ENCODE results near the gene BAIAP2. TPM values are rescaled to one million over a fixed set of nuclear protein-coding genes. Genes with fewer than 3 reads are reported as not detected.

BAIAP2 gene
- total and polyA plus RNA-seq, 10 of the 15 experiments (the other 5 are each of a cell fraction or from before 2014, with no cell fraction given) = 0.15 to 1.2 (median 0.46) TPM; not detected in 2

GRCh38 chr17:81103379-81103778 lies 68.4 kb downstream of the BAIAP2 start:
- no peak overlapping the region for H3K4me2 ChIP-seq (ENCODE audit: control insufficient read depth, insufficient read depth)
- ChIA-PET POLR2A (no interaction called here), CTCF (interaction anchor here (1.1 to 3.5 kb wide), 3 partner anchors 8 to 80 kb away, joined by 4 to 22 read pairs (median 4); no protein-coding TSS in a partner anchor), SMC1A (ENCODE audit: uncharacterized antibody, unreplicated experiment) (interaction anchor here (1.0 to 1.2 kb wide), 2 partner anchors 80 to 112 kb away, joined by 3 read pairs; no protein-coding TSS in a partner anchor), RAD21 (ENCODE audit: unreplicated experiment) (no interaction called here)
- no peaks in the 10 kb centered on the region for H3K4me1 ChIP-seq (ENCODE audit: control insufficient read depth, insufficient read depth, low read length)
- TF ChIP-seq GABPA (IDR thresholded peaks at IDR 0.05; ENCODE audit: low read depth) (no peak), EP300 (IDR thresholded peaks at IDR 0.05; ENCODE audit: borderline replicate concordance in 1 of 2, control insufficient read depth in 1 of 2, low read depth in 2 of 2, low read length in 2 of 2) (no peak), RELA (IDR thresholded peaks at IDR 0.05; ENCODE audit: borderline replicate concordance, partially characterized antibody) (no peak)
- no peak overlapping the region for H2AFZ ChIP-seq (ENCODE audit: control insufficient read depth, low read depth, low read length)
- no peaks in the 10 kb centered on the region for H3K9me3 ChIP-seq (replicated peaks; ENCODE audit: control insufficient read depth, insufficient read depth, low read length)
- in situ Hi-C loops (cut with MboI) = no loop called here
- ATAC-seq = no peak
- H4K20me1 ChIP-seq (ENCODE audit: control insufficient read depth, insufficient read depth) = no peaks in the 10 kb centered on the region
- no peak overlapping the region for H3K4me3 ChIP-seq
- no TSS peak for BruUV-seq (replicated peaks)
- H3K27me3 ChIP-seq (replicated peaks in 1 of 2; ENCODE audit: control insufficient read depth in 2 of 2, insufficient read depth in 2 of 2, low read length in 1 of 2) = no peaks in the 10 kb centered on the region; a peak in 1 of 4 replicates
- H3K9ac ChIP-seq (ENCODE audit: control insufficient read depth, insufficient read depth, low read length) = no peak overlapping the region
- H3K79me2 ChIP-seq (ENCODE audit: control insufficient read depth, insufficient read depth, low read length) = no peaks in the 10 kb centered on the region
- WGBS (ENCODE audit: insufficient coverage, insufficient replicate concordance, low lambda C conversion rate, missing lambda C conversion rate) = 48% methylated on average over 19 of the region's 20 CpGs
- H3K27ac ChIP-seq (ENCODE audit: control insufficient read depth, insufficient read depth) = no peak overlapping the region
- intact Hi-C loops (cut with micrococcal nuclease; ENCODE audit: unreplicated experiment) = loop anchor here (5.0 kb wide), 1 partner anchor 379 kb away; no protein-coding TSS in a partner anchor
- no peaks in the 10 kb centered on the region for H3K36me3 ChIP-seq (ENCODE audit: control insufficient read depth in 2 of 2, insufficient read depth in 2 of 2, low read length in 1 of 2)
- no peak for FAIRE-seq
- DNase-seq (ENCODE audit: low read depth, low spot score) = no peak

GRCh38 chr17:81106716-81107115 lies 71.8 kb downstream of the BAIAP2 start:
- no peak overlapping the region for H2AFZ ChIP-seq (ENCODE audit: control insufficient read depth, low read depth, low read length)
- H3K9ac ChIP-seq (ENCODE audit: control insufficient read depth, insufficient read depth, low read length) = no peak overlapping the region
- H3K4me1 ChIP-seq (ENCODE audit: control insufficient read depth, insufficient read depth, low read length) = no peaks in the 10 kb centered on the region
- FAIRE-seq = no peak
- no peaks in the 10 kb centered on the region for H4K20me1 ChIP-seq (ENCODE audit: control insufficient read depth, insufficient read depth)
- no peaks in the 10 kb centered on the region for H3K9me3 ChIP-seq (replicated peaks; ENCODE audit: control insufficient read depth, insufficient read depth, low read length)
- 55% methylated on average over 22 of the region's 24 CpGs for WGBS (ENCODE audit: insufficient coverage, insufficient replicate concordance, low lambda C conversion rate, missing lambda C conversion rate)
- ChIA-PET RAD21 (ENCODE audit: unreplicated experiment) (interaction anchor here (0.8 kb wide), 1 partner anchor 83 kb away, joined by 4 read pairs; no protein-coding TSS in a partner anchor), CTCF (no interaction called here), SMC1A (ENCODE audit: uncharacterized antibody, unreplicated experiment) (no interaction called here), POLR2A (no interaction called here)
- TF ChIP-seq ZNF274 (IDR thresholded peaks at IDR 0.05; ENCODE audit: insufficient read depth, insufficient read length) = no peak
- TF ChIP-seq E4F1 (IDR thresholded peaks at IDR 0.05; ENCODE audit: borderline replicate concordance, partially characterized antibody) = no peak
- no peak for TF ChIP-seq SP1 (IDR thresholded peaks at IDR 0.05; ENCODE audit: low read depth, low read length)
- TF ChIP-seq MEF2A (IDR thresholded peaks at IDR 0.05; ENCODE audit: insufficient read depth, low read depth, low read length) = no peak
- no peaks in the 10 kb centered on the region for H3K27me3 ChIP-seq (replicated peaks in 1 of 2; ENCODE audit: control insufficient read depth in 2 of 2, insufficient read depth in 2 of 2, low read length in 1 of 2)
- no TSS peak for BruUV-seq (replicated peaks)
- H3K27ac ChIP-seq (ENCODE audit: control insufficient read depth, insufficient read depth) = no peak overlapping the region
- no peaks in the 10 kb centered on the region for H3K36me3 ChIP-seq (ENCODE audit: control insufficient read depth in 2 of 2, insufficient read depth in 2 of 2, low read length in 1 of 2)
- no peak overlapping the region for H3K4me2 ChIP-seq (ENCODE audit: control insufficient read depth, insufficient read depth)
- no peak for DNase-seq (ENCODE audit: low read depth, low spot score)
- intact Hi-C loops (cut with micrococcal nuclease; ENCODE audit: unreplicated experiment) = no loop called here
- ATAC-seq = no peak
- H3K79me2 ChIP-seq (ENCODE audit: control insufficient read depth, insufficient read depth, low read length) = no peaks in the 10 kb centered on the region
- in situ Hi-C loops (cut with MboI) = no loop called here
- no peak overlapping the region for H3K4me3 ChIP-seq
